HG03378 (cell line): ENCODE results near the gene ITPA.

Source experiments
- ATAC-seq: cut with Tn5 transposase; IDR thresholded peaks from one replicate; pipeline ENCODE4 v1.9.1; 2021; ENCODE audit warnings: mild to moderate bottlenecking, moderate library complexity; ENCODE audit not compliant: unreplicated experiment

The ITPA gene

GRCh38 chr20:3243718-3244358 lies 34.5 kb downstream of the ITPA start:
- ATAC-seq, result no peak

- no peak for ATAC-seq
These were observed 35.3 kb downstream of the ITPA start for GRCh38 chr20:3244613-3245012.

- ATAC-seq, result no peak
These were observed 35.9 kb downstream of the ITPA start for GRCh38 chr20:3245156-3245555.

- ATAC-seq, result no peak
These were observed 36.4 kb downstream of the ITPA start for GRCh38 chr20:3245711-3246110.

GRCh38 chr20:3246682-3247081 lies 37.4 kb downstream of the ITPA start:
- no peak for ATAC-seq

GRCh38 chr20:3247638-3248037 lies 38.3 kb downstream of the ITPA start:
- ATAC-seq, result no peak

GRCh38 chr20:3248167-3248992 lies 39.1 kb downstream of the ITPA start:
- no peak for ATAC-seq

GRCh38 chr20:3248993-3249347 lies 39.7 kb downstream of the ITPA start:
- no peak for ATAC-seq

- no peak for ATAC-seq
These were observed 40.8 kb downstream of the ITPA start for GRCh38 chr20:3250091-3250504.

GRCh38 chr20:3251806-3252205 lies 42.5 kb downstream of the ITPA start:
- ATAC-seq, result no peak

- ATAC-seq, result no peak
These were observed 46.4 kb downstream of the ITPA start for GRCh38 chr20:3255728-3256127.

GRCh38 chr20:3258429-3258828 lies 49.1 kb downstream of the ITPA start:
- ATAC-seq, result no peak

- no peak for ATAC-seq
These were observed 53.3 kb downstream of the ITPA start for GRCh38 chr20:3262566-3262965.

- ATAC-seq, result no peak
These were observed 60.8 kb downstream of the ITPA start for GRCh38 chr20:3270051-3270450.

- no peak for ATAC-seq
These were observed 64.1 kb downstream of the ITPA start for GRCh38 chr20:3273371-3273770.
